Sigmoid colon (tissue), 4 donors: ENCODE data around the gene SH3BP1.

Source experiments
- CTCF ChIP-seq, 4 experiments: fragments of 450-650 bp in 3 of 4; fragments of 200-600 bp in 1 of 4; IDR thresholded peaks; one replicate each; pipeline ENCODE4 v1.5.1; 2016 to 2019; ENCODE audit warnings: antibody characterized with exemption in 4 of 4, mild to moderate bottlenecking in 3 of 4, moderate library complexity in 2 of 4
- EP300 ChIP-seq, 4 donors: sonication (generic); formaldehyde crosslinking; IDR thresholded peaks; one replicate each; pipeline ENCODE4 v1.6.1; 2017; ENCODE audit warnings: antibody characterized with exemption in 4 of 4

- no peak for TF ChIP-seq CTCF (IDR thresholded peaks at IDR 0.05)
- no peak for TF ChIP-seq EP300 (IDR thresholded peaks at IDR 0.05)
Observed at GRCh38 chr22:37635157-37635556, 4.3 kb upstream of the SH3BP1 start.
